GM21786 (cell line): Measurements from ENCODE around the gene TPRX2.
"Not testable (repeated sequence)": the region's sequence is repeated elsewhere in the genome, so short reads cannot be mapped to it uniquely, and the experiment has no call there.

Source experiments
- ATAC-seq: cut with Tn5 transposase; IDR thresholded peaks from one replicate; pipeline ENCODE4 v1.9.1; 2021; ENCODE audit not compliant: unreplicated experiment

The TPRX2 gene

DNA sequence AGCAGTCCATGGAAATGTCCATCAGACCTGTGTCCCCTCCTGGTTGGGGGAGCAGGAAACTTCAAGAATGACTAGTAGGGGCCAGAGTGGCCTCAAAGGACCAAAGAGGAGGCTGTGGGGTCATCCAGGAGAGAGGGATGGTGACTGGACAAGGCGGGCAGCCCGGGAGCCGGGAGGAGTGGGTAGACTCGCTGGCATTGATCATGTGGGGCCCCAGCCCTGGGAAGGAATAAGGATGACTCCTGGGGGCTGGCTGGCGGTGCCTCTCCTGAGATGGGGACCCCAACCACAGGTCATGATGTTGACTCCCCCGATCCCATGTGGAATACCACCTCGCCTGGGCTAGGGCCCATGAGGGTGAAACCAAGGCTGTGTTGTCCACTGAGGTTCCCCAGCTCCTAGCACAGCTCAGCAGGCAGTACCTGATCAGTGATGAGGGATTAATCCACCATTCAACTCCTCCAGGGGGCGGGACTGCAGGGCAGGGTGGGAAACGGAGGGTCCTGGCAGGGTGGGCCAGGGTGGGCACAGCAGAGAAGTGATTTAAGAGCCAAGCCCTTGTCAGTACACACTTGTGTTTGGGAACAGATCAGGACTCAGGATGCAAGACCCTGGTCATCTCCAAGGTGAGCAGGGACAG is at the start of gene TPRX2:
Gene TPRX2, plus strand, starts transcription at position 590 of the 640 bp plus-strand sequence. Its CDS starts 12 bp downstream, at position 602.
- not testable (repeated sequence) for ATAC-seq

DNA sequence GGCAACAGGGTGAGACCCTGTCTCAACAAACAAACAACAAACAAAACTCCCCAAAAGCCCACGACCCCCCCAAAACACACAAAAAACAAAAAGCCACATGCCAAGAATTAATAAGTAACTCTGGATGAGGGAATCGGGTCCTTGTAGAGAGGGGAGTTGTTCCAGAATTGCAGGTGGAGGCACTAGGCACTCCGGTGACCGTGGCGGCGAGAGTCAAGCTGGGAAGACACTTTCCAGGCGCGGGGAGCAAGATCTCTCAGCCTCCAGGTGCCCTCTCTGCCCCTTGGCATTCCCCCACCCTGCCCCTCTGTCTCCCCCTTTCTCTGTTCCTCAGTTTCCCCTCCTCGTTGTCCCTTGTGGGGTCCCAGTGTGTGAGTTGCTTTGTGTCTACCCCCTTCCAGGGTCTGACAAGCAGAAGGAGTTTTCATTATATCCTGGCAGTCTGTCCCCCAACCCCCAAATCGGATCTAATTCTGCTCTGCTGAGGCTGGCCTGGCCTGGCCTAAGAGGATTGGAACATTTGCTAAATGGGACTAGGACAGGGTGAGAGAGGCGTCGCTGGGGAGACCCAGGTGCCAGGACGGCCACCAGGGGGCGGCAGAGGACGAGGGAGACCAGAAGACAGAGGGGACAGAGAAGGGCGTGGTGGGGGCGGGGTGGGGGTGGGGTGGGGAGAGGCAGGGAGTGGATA is 45.6 kb upstream of the TPRX2 start:
- ATAC-seq, result no peak

- no peak for ATAC-seq
Measured at GRCh38 chr19:47813995-47814328, 45.1 kb upstream of the TPRX2 start.

DNA sequence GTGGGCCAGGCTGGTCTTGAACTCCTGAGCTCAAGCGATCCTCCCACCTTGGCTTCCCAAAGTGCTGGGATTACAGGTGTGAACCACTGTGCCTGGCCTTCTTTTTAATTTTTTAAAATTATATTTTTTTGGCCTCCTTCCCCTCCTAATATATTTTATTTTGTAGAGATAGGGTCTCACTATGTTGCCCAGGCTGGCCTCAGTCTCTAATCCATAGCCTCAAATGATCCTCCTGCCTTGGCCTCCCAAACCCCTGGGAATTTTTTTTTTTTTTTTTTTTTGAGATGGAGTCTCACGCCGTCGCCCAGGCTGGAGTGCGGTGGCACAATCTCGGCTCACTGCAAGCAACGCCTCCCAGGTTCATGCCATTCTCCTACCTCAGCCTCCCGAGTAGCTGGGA is 42.8 kb upstream of the TPRX2 start:
- ATAC-seq, result not testable (repeated sequence)

DNA sequence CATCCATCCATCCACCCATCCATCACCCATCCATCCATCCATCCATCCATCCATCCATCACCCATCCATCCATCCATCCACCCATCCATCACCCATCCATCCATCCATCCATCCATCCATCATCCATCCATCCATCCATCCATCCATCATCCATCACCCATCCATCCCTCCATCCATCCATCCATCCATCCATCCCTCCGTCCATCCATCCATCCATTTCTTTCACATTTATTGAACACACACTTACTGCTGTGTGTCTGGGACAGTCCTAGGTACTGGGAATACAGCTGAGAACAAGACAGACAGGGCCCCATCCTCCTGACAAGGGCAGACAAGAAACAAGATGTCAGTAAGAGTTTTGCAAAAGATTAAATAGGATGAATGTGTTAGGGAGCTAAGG is 40.8 kb upstream of the TPRX2 start:
- ATAC-seq, result not testable (repeated sequence)

GRCh38 chr19:47819858-47820257 is 39.2 kb upstream of the TPRX2 start:
- ATAC-seq, result no peak

GRCh38 chr19:47820410-47820809 is 38.6 kb upstream of the TPRX2 start:
- no peak for ATAC-seq

GRCh38 chr19:47821460-47822020 is 37.5 kb upstream of the TPRX2 start, which contains the start of gene CRX:
Gene CRX, plus strand, starts transcription at chr19:47821937. Its CDS starts 12,507 bp downstream, at chr19:47834444.
- ATAC-seq, result no peak

- ATAC-seq, result no peak
Measured at GRCh38 chr19:47824396-47824795, 34.6 kb upstream of the TPRX2 start.

- no peak for ATAC-seq
Measured at GRCh38 chr19:47826800-47827199, 32.2 kb upstream of the TPRX2 start.

DNA sequence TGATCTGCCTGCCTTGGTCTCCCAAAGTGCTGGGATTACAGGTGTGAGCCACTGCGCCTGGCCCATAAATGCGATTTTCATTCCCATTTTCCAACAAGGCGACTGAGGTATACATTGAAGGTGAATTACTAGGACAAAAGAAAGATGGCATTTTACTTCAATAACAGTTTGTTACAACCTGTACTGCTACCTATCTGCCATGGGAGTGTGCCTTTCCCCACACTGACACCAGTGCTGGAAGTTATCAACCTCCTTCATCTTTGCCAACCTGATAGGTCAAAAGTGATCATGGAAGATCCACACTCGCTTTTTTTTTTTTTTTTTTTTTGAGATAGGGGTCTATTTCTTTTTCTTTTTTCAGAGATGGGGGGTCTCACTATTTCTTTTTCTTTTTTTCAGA is 26.3 kb upstream of the TPRX2 start:
- no peak for ATAC-seq

DNA sequence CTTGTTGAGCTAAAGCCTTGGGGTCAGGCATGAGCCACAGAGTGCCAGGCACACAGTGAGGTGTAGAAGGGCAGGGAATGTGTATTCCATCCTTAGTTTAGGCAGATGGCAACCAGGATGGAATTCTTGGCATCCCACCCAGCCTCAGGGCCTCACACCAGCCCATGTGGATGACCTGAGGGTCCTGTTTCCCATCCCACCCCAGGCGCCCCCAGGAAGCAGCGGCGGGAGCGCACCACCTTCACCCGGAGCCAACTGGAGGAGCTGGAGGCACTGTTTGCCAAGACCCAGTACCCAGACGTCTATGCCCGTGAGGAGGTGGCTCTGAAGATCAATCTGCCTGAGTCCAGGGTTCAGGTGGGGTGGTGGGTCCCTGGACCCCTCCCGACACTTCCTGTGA is 23.0 kb upstream of the TPRX2 start:
- no peak for ATAC-seq

DNA sequence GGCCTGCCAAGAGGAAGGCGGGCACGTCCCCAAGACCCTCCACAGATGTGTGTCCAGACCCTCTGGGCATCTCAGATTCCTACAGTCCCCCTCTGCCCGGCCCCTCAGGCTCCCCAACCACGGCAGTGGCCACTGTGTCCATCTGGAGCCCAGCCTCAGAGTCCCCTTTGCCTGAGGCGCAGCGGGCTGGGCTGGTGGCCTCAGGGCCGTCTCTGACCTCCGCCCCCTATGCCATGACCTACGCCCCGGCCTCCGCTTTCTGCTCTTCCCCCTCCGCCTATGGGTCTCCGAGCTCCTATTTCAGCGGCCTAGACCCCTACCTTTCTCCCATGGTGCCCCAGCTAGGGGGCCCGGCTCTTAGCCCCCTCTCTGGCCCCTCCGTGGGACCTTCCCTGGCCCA is 19.6 kb upstream of the TPRX2 start:
- no peak for ATAC-seq

DNA sequence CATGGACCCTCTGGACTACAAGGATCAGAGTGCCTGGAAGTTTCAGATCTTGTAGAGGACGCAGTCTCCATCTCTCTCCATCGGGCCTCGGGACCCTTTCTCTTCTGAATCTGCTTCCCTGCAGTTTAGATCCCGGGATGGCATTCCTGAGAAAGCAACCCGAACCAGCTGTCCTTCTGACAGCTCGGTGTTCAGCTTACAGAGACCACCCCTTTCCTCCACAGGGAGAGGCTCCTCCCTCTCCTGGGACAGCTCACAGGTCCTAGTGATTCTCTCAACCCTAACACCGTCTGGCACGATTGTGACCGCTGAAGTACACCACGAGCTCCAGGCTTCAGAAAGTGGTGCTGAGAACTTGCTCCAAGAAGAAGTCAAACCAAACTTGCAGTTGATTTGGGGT is 19.1 kb upstream of the TPRX2 start:
- no peak for ATAC-seq

GRCh38 chr19:47842941-47843340 is 16.1 kb upstream of the TPRX2 start:
- ATAC-seq, result no peak

GRCh38 chr19:47848425-47848822 is 10.6 kb upstream of the TPRX2 start:
- no peak for ATAC-seq

DNA sequence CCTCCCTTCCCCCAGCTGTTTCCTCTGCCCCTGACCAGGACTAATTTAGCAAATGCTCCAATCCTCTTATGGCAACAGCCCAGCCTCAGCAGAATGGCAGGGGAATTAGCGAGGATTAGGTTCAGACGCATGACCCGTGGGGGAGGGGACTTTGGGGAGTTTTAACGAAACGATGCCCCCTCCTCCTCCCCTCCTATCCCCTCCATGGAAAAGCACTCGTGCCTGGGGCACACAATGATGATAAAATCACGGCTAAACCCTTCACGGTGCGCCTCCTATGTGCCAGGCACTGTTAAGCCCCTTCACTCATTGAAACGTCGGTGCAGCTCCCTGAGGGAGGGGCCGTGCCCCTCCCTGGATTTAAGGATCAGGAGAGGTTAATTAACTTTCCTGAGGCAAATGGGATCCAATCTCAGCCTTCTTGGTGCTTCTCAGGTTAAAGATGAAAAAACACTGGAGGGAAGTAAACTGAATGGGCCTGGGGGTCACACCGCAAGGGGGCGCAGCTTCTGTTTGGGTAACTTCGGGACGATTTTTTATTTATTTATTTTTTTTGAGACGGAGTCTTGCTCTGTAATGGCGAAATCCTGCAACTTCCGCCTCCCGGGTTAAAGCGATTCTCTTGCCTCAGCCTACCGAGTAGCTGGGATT is 10.1 kb upstream of the TPRX2 start:
- no peak for ATAC-seq

DNA sequence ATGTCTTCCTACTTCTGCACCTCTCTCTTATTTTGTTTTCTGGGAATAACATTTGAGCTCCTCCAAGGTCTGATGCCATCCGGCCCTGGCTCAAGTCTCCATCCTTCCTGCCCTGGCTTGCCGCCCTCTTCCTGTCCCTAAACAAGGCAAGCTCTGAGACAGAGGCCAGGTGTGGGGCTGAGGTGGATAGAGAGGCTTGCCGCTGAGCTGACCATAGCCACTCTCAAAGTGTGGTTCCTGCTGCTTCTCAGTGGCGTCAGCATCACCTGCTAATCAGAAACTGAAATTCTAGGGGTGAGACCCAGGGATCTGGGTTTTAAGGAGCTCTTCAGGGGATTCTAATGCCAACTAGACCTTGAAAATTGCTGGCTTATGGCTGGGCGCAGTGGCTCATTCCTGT is 6.0 kb upstream of the TPRX2 start:
- ATAC-seq, result no peak

GRCh38 chr19:47854459-47854858 is 4.6 kb upstream of the TPRX2 start:
- ATAC-seq, result no peak

GRCh38 chr19:47858231-47858630 is 804 bp upstream of the TPRX2 start:
- not testable (repeated sequence) for ATAC-seq

GRCh38 chr19:47859838-47860237 is 803 bp downstream of the TPRX2 start:
- not testable (repeated sequence) for ATAC-seq
